ENCODE data around the gene HDAC4.

The HDAC4 gene

DNA sequence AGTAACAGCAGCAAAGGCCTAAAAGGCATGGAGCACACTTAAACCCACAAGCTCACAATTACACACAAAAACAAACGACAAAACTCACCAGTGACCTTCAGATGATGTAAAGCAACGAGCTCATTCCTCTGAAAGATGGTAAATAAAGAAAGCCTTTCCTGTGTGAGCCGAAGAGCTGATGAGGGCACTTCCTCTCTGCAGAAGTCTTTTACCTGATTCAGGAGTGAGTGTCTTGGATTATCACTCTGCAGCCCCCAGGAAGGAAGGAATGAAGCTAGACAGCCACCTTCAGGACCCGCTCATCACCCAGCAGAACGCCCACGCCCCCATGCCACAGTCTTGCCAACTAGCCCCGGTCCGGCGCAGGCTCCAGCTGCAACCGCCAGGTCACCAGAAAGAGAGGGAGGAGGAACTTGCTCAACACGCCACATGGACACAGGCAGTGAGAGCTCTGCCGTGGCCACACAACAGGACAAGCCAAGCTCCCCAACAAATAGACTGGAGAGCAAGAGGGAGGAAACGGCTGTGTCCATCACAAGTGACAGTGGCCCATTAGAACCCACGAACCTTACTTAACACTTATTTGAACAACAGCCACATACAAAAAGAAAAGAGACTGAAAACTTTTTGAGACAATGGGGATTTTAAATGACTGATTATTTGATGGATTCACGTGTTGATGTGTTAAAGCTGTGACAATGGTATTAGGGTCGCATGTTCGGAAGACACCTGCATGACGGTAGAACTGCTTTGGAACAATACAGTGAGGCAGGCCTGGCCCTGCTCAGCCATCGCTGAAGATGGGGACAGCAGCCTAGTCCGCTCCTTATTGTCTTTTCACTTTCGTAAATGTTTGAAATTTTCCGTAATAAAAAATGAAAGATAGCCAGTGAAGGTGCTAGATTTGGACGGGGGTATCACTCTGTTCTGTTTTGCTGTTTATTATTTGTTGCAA lies 127.3 kb downstream of the HDAC4 start:
- Histone ChIP-seq H3K27ac (peak overlapping the region in 2 of 11 experiments; percentile 71 to 74; a peak in 4 of 22 replicates), H3K36me3 (peaks cover 0 to 4% (median 0%) of the 10 kb centered on the region in 11 experiments; a peak in 1 of 22 replicates), H3K4me1 (peaks cover 88 to 100% (median 94%) of the 10 kb centered on the region in 10 experiments)

DNA sequence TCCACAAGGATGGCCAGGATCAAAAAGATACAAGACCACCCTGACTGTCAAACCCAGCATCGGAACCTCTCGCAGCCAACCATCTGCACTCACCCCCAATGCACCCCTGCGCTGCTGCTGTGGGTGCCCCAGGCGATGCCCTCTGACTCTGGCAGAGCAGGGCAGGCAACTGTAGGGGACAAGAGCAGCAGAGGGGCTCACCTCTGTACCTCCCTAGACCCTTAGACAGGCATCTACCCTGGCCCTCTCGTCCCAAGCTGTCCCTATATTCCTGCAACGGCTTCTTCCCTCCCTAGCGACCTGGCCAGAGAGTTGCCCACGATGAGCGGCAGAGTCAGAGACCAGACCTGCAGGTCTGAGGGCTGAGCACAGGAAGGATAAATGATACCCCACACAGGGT lies 128.2 kb downstream of the HDAC4 start:
- H3K27me3 ChIP-seq, result peaks cover 0 to 30% (median 4%) of the 10 kb centered on the region in 11 experiments; a peak in 6 of 22 replicates
- TF ChIP-seq Cebpa-rat (IDR thresholded peaks at IDR 0.05), result no peak
- H3K9ac ChIP-seq, result no peak overlapping the region
- H4K20me1 ChIP-seq, result peaks cover 94 to 100% (median 99%) of the 10 kb centered on the region in 11 experiments
- no peak overlapping the region for H3K27ac ChIP-seq
- H3K36me3 ChIP-seq, result peaks cover 0 to 4% (median 0%) of the 10 kb centered on the region in 11 experiments; a peak in 1 of 22 replicates
- H3K9me3 ChIP-seq (replicated peaks in 1 of 11), result no peaks in the 10 kb centered on the region
- no peak overlapping the region for H3K4me3 ChIP-seq
- peaks cover 89 to 100% (median 94%) of the 10 kb centered on the region in 10 experiments for H3K4me1 ChIP-seq
- peak overlapping the region; percentile 74 to 92 (median 84); a peak in 20 of 22 replicates for H3K4me2 ChIP-seq

More for the DNA sequence above, 127.3 kb downstream of the HDAC4 start:
- no peak for TF ChIP-seq Cebpa-rat (IDR thresholded peaks at IDR 0.05)
- Histone ChIP-seq H3K27me3 (peaks cover 0 to 24% (median 4%) of the 10 kb centered on the region in 11 experiments; a peak in 6 of 22 replicates), H3K4me3 (no peak overlapping the region), H3K4me2 (peak overlapping the region; percentile 74 to 92 (median 84)), H4K20me1 (peaks cover 96 to 100% (median 99%) of the 10 kb centered on the region in 11 experiments), H3K9me3 (replicated peaks in 1 of 11) (no peaks in the 10 kb centered on the region), H3K9ac (no peak overlapping the region)

DNA sequence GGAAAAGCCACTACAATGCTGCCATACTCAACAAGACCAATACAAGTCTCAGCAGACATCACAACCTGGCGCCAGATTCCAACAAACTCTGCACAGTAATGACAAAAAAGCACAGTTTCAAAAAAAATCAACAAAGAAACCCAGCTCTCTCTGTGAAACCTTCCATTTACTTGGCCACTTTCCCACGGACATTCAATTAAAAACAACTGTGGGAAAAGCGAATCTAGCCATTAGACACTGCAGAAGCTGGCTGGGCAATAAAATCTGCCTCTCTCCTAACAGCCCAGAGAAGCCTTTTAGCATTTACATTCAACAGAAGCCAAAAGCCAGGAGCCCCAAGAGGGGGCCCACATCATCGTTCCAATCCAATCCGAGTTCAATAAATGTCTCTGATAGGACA lies 128.9 kb downstream of the HDAC4 start:
- no peaks in the 10 kb centered on the region for H3K9me3 ChIP-seq (replicated peaks in 1 of 11)
- peak overlapping the region in 8 of 11 experiments; percentile 87 to 99 (median 98); a peak in 10 of 22 replicates for H3K4me2 ChIP-seq
- no peak overlapping the region for H3K9ac ChIP-seq
- no peak for TF ChIP-seq Cebpa-rat (IDR thresholded peaks at IDR 0.05)
- H3K36me3 ChIP-seq, result peaks cover 0 to 4% (median 0%) of the 10 kb centered on the region in 11 experiments; a peak in 1 of 22 replicates
- H3K27ac ChIP-seq, result no peak overlapping the region
- no peak overlapping the region for H3K4me3 ChIP-seq
- peaks cover 86 to 100% (median 99%) of the 10 kb centered on the region in 11 experiments for H4K20me1 ChIP-seq
- H3K4me1 ChIP-seq, result peaks cover 88 to 100% (median 94%) of the 10 kb centered on the region in 10 experiments
- peaks cover 0 to 31% (median 4%) of the 10 kb centered on the region in 11 experiments; a peak in 6 of 22 replicates for H3K27me3 ChIP-seq

DNA sequence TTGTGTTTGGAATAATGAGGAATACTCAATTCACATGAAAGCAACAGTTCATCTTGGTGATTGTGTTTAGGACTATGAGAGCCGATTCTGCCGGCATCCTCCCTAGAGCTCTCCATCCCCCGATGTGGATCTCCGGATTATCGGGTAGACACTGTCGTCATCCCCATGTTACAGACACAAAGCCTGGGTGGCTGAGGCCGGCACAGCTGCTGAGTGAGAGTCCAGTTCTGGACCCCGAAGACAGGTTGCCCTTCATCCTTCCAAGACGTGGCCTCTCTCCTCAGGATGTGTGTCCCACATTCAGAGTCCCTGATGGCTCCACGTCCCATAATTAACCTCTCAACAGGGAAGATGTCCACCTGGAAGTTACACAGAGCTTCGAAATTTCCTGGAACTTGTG lies 129.3 kb downstream of the HDAC4 start:
- Histone ChIP-seq H3K27me3 (peaks cover 0 to 35% (median 4%) of the 10 kb centered on the region in 11 experiments; a peak in 6 of 22 replicates), H3K4me2 (peak overlapping the region; percentile 87 to 99 (median 98); a peak in 15 of 22 replicates), H3K4me3 (no peak overlapping the region), H3K27ac (no peak overlapping the region), H3K9me3 (replicated peaks in 1 of 11) (no peaks in the 10 kb centered on the region), H3K36me3 (peaks cover 0 to 4% (median 0%) of the 10 kb centered on the region in 11 experiments; a peak in 1 of 22 replicates), H3K9ac (no peak overlapping the region), H4K20me1 (peaks cover 82 to 100% (median 99%) of the 10 kb centered on the region in 11 experiments), H3K4me1 (peaks cover 88 to 100% (median 94%) of the 10 kb centered on the region in 10 experiments)
- TF ChIP-seq Cebpa-rat (IDR thresholded peaks at IDR 0.05), result no peak

DNA sequence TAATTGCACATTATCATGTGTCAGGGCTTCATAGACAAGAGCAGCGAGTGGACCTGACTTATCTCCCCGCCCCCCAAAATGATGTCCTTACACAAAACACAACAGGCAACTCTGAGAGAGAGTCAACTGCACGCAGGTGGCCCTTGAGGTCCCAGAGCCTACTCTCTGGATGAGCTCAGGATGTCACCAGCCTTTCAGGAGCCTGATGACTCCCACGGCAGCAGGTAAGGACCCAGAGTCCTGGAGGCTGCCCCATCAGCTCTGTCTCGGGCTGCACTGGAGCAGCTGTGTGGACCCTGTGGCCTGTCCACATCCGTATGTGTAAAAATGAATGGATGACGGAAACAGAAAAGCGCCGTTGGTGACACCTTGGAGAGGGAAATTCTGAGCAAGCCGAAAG lies 130.9 kb downstream of the HDAC4 start:
- Histone ChIP-seq H3K9me3 (replicated peaks in 1 of 11) (no peaks in the 10 kb centered on the region), H3K9ac (peak overlapping the region in 1 of 11 experiments; percentile 18; a peak in 1 of 22 replicates), H4K20me1 (peaks cover 70 to 100% (median 99%) of the 10 kb centered on the region in 11 experiments; a peak in 21 of 22 replicates), H3K36me3 (peaks cover 0 to 4% (median 0%) of the 10 kb centered on the region in 11 experiments; a peak in 1 of 22 replicates), H3K27me3 (peaks cover 0 to 42% (median 4%) of the 10 kb centered on the region in 11 experiments; a peak in 6 of 22 replicates), H3K4me3 (no peak overlapping the region), H3K27ac (peak overlapping the region in 1 of 11 experiments; percentile 10; a peak in 1 of 22 replicates), H3K4me2 (peak overlapping the region; percentile 87 to 99 (median 98)), H3K4me1 (peaks cover 88 to 100% (median 94%) of the 10 kb centered on the region in 10 experiments)
- TF ChIP-seq Cebpa-rat (IDR thresholded peaks at IDR 0.05), result no peak

DNA sequence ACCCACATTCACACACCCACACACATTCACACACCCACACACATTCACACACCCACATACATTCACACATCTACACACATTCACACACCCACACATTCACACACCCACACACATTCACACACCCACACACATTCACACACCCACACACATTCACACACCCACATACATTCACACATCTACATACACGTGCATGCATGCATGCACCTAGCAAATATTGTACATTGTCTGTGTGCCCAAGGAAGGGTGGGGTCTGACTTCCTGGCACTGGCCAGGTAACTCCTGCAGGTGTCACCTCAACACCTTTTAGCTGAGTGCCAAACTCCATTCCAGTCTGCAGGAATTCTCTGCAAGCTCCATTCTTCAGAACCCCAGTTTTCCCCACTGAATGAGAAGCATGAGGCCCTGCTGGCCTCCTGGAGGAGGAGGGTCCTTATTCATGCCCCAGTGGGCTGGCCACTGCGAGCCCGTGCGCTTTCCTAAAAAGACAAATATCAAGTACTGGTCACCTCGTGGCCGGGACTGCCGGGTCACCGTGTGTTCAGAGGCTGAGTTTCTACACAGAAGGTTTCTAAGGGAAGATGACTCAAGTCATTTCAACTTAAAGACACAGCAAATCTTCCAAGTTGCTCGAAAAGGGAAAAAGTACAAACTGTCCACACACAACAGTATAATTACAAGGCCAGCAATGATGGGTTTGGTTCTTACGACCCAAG lies 131.5 kb downstream of the HDAC4 start:
- H3K4me2 ChIP-seq, result peak overlapping the region; percentile 87 to 99 (median 98)
- H3K4me3 ChIP-seq, result no peak overlapping the region
- H3K27ac ChIP-seq, result peak overlapping the region in 1 of 11 experiments; percentile 10; a peak in 1 of 22 replicates
- H3K4me1 ChIP-seq, result peaks cover 88 to 100% (median 94%) of the 10 kb centered on the region in 10 experiments
- peaks cover 70 to 100% (median 98%) of the 10 kb centered on the region in 11 experiments; a peak in 21 of 22 replicates for H4K20me1 ChIP-seq
- H3K27me3 ChIP-seq, result peaks cover 0 to 42% (median 4%) of the 10 kb centered on the region in 11 experiments; a peak in 6 of 22 replicates
- no peak overlapping the region; a peak in 1 of 22 replicates for H3K9ac ChIP-seq
- peaks cover 0 to 4% (median 0%) of the 10 kb centered on the region in 11 experiments; a peak in 1 of 22 replicates for H3K36me3 ChIP-seq
- no peaks in the 10 kb centered on the region for H3K9me3 ChIP-seq (replicated peaks in 1 of 11)
- no peak for TF ChIP-seq Cebpa-rat (IDR thresholded peaks at IDR 0.05)

DNA sequence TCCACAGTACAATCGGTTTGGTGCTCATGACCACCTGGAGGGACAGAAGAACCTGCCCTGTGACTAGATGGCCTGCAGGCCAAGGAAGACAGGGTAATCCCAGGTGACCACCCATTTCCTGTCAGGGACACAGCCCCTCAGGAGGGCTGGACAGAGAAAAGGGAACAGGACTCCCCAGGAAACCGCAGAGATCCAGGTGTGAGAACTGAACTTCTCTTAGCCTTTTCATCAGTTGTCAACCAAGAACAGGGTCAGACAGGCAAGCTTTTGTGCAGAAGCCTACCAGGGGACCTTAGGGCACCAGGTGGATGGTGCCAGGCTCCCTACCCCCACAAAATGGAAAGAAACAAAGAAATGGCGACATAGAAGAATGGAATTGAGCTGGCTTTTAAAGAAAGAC lies 132.3 kb downstream of the HDAC4 start:
- H3K36me3 ChIP-seq, result peaks cover 0 to 4% (median 0%) of the 10 kb centered on the region in 11 experiments; a peak in 1 of 22 replicates
- H4K20me1 ChIP-seq, result peaks cover 70 to 100% (median 97%) of the 10 kb centered on the region in 11 experiments; a peak in 21 of 22 replicates
- peaks cover 88 to 100% (median 94%) of the 10 kb centered on the region in 10 experiments for H3K4me1 ChIP-seq
- peak overlapping the region in 1 of 11 experiments; percentile 76; a peak in 2 of 22 replicates for H3K27ac ChIP-seq
- peak overlapping the region; percentile 87 to 99 (median 98) for H3K4me2 ChIP-seq
- H3K4me3 ChIP-seq, result peak overlapping the region in 1 of 10 experiments; percentile 1; a peak in 1 of 20 replicates
- no peaks in the 10 kb centered on the region for H3K9me3 ChIP-seq (replicated peaks in 1 of 11)
- peak overlapping the region in 1 of 11 experiments; percentile 36; a peak in 2 of 22 replicates for H3K9ac ChIP-seq
- no peak for TF ChIP-seq Cebpa-rat (IDR thresholded peaks at IDR 0.05)
- peaks cover 0 to 42% (median 4%) of the 10 kb centered on the region in 11 experiments; a peak in 6 of 22 replicates for H3K27me3 ChIP-seq

DNA sequence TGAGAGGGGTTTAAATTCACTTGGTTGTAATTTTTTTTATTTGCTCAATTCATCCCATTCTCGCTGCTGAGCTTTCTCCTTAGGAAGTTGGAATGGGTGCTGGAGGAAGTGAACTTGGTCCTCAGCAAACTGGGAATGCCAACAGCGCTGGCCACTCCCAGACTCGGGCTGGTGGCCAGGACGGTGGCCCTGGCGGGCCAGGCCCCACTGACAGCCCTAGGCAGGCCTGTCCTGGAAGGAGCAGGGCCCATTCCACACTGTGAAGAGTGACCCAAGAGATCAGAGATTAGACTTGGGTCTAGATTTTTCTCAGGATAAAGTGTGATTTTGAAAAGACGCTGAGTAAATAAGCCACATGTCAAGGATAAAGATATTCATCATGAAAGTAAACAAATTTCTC lies 132.7 kb downstream of the HDAC4 start:
- H4K20me1 ChIP-seq, result peaks cover 68 to 99% (median 96%) of the 10 kb centered on the region in 11 experiments; a peak in 21 of 22 replicates
- no peak overlapping the region for H3K4me3 ChIP-seq
- peaks cover 0 to 4% (median 0%) of the 10 kb centered on the region in 11 experiments; a peak in 1 of 22 replicates for H3K36me3 ChIP-seq
- H3K9me3 ChIP-seq (replicated peaks in 1 of 11), result no peaks in the 10 kb centered on the region
- no peak for TF ChIP-seq Cebpa-rat (IDR thresholded peaks at IDR 0.05)
- peaks cover 0 to 42% (median 4%) of the 10 kb centered on the region in 11 experiments; a peak in 6 of 22 replicates for H3K27me3 ChIP-seq
- peak overlapping the region in 9 of 11 experiments; percentile 8 to 91 (median 76); a peak in 11 of 22 replicates for H3K27ac ChIP-seq
- H3K9ac ChIP-seq, result peak overlapping the region in 3 of 11 experiments; percentile 36 to 78 (median 69); a peak in 6 of 22 replicates
- peak overlapping the region; percentile 87 to 99 (median 98) for H3K4me2 ChIP-seq
- peaks cover 86 to 99% (median 93%) of the 10 kb centered on the region in 10 experiments for H3K4me1 ChIP-seq

Data from BLaER1 treated with 17β-estradiol and CSF1 and Interleukin-3, amounts not matched to agents 10 nM and 100 nM (cell line).